GM19239 (cell line): ENCODE results near the gene DGKZ.
"Not testable (repeated sequence)": the region's sequence is repeated elsewhere in the genome, so short reads cannot be mapped to it uniquely, and the experiment has no call there.

ENCODE experiments used
- DNase-seq: peaks from one replicate; pipeline ENCODE4 v3.0.0; 2011; ENCODE audit warnings: low spot score; ENCODE audit not compliant: insufficient read length
- FAIRE-seq: peaks from 2 replicates; lab custom pipeline; 2011; peaks lifted over from hg19 to GRCh38; lab: Jason Lieb, UNC

DGKZ gene

GRCh38 chr11:46364056-46364455 is 16.8 kb downstream of the DGKZ start:
- no peak for DNase-seq
- FAIRE-seq = no peak

- no peak for DNase-seq
- no peak for FAIRE-seq
These were observed 17.5 kb downstream of the DGKZ start for GRCh38 chr11:46364791-46365190.

- DNase-seq = no peak
- no peak for FAIRE-seq
These were observed 19.0 kb downstream of the DGKZ start for GRCh38 chr11:46366260-46366659.

GRCh38 chr11:46366661-46367161 is 19.4 kb downstream of the DGKZ start:
- FAIRE-seq = no peak

GRCh38 chr11:46367244-46367915 is 20.1 kb downstream of the DGKZ start:
- peak; percentile 61 for FAIRE-seq
- DNase-seq = no peak

More at GRCh38 chr11:46366661-46367161, 19.4 kb downstream of the DGKZ start:
- DNase-seq = no peak

GRCh38 chr11:46367916-46368267 is 20.6 kb downstream of the DGKZ start:
- no peak for DNase-seq
- FAIRE-seq = no peak

GRCh38 chr11:46369458-46370152 is 22.3 kb downstream of the DGKZ start:
- no peak for DNase-seq
- peak; percentile 81 for FAIRE-seq

GRCh38 chr11:46370253-46370652 is 23.0 kb downstream of the DGKZ start:
- FAIRE-seq (no peak), DNase-seq (no peak)

- FAIRE-seq = not testable (repeated sequence)
These were observed 24.0 kb downstream of the DGKZ start for GRCh38 chr11:46371262-46371661.

GRCh38 chr11:46372086-46372485 is 24.8 kb downstream of the DGKZ start:
- no peak for FAIRE-seq
- no peak for DNase-seq

More at GRCh38 chr11:46371262-46371661, 24.0 kb downstream of the DGKZ start:
- not testable (repeated sequence) for DNase-seq

GRCh38 chr11:46372501-46372900 is 25.2 kb downstream of the DGKZ start:
- not testable (repeated sequence) for FAIRE-seq, DNase-seq

GRCh38 chr11:46373787-46374740 is 26.8 kb downstream of the DGKZ start:
- no peak for FAIRE-seq
- DNase-seq = no peak

- FAIRE-seq (no peak), DNase-seq (no peak)
These were observed 27.6 kb downstream of the DGKZ start for GRCh38 chr11:46374815-46375214.

GRCh38 chr11:46375392-46376101 is 28.3 kb downstream of the DGKZ start:
- DNase-seq (no peak), FAIRE-seq (no peak)

- FAIRE-seq (no peak), DNase-seq (no peak)
These were observed 29.2 kb downstream of the DGKZ start for GRCh38 chr11:46376258-46377050.

GRCh38 chr11:46377290-46377689 is 30.0 kb downstream of the DGKZ start:
- no peak for DNase-seq
- FAIRE-seq = no peak

- FAIRE-seq = no peak
- DNase-seq = no peak
These were observed 30.6 kb downstream of the DGKZ start for GRCh38 chr11:46377831-46378230.

- DNase-seq (no peak), FAIRE-seq (no peak)
These were observed 31.0 kb downstream of the DGKZ start for GRCh38 chr11:46378296-46378695.

- no peak for DNase-seq
- no peak for FAIRE-seq
These were observed 31.7 kb downstream of the DGKZ start for GRCh38 chr11:46378811-46379481.
